Measurements from ENCODE around the gene PTPRM. TPM values are rescaled to one million over a fixed set of nuclear protein-coding genes. Genes with fewer than 3 reads are reported as not detected.

PTPRM gene
- total RNA-seq, 1 donor from 2014 or later: 42.1 TPM

DNA sequence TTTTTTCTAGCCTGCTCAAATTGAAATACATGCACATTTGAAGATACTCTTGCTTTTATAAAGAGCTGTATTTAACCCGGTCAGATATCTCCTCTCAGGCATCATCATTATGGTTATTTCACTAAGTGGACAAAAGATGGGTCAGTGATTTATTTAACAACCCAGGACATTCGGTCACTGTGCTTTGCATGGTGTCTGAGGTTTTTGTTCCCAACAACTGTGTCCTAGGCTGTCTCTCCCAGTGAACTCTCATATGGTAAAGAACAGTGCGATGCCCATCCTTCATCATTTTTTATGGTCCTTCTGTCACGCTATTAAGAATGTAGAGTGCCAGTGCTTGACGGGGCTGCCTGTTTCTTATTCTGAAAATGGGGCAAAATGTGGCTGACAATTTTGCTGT, 372.4 kb downstream of the PTPRM start:
- Histone ChIP-seq H3K27me3 (ENCODE audit: control insufficient read depth, insufficient read depth, low read length) (no peaks in the 10 kb centered on the region), H3K36me3 (ENCODE audit: control insufficient read depth, insufficient read depth, low read length) (no peaks in the 10 kb centered on the region), H3K4me3 (ENCODE audit: low read depth, low read length) (no peak overlapping the region)
- TF ChIP-seq, protein P1, sequence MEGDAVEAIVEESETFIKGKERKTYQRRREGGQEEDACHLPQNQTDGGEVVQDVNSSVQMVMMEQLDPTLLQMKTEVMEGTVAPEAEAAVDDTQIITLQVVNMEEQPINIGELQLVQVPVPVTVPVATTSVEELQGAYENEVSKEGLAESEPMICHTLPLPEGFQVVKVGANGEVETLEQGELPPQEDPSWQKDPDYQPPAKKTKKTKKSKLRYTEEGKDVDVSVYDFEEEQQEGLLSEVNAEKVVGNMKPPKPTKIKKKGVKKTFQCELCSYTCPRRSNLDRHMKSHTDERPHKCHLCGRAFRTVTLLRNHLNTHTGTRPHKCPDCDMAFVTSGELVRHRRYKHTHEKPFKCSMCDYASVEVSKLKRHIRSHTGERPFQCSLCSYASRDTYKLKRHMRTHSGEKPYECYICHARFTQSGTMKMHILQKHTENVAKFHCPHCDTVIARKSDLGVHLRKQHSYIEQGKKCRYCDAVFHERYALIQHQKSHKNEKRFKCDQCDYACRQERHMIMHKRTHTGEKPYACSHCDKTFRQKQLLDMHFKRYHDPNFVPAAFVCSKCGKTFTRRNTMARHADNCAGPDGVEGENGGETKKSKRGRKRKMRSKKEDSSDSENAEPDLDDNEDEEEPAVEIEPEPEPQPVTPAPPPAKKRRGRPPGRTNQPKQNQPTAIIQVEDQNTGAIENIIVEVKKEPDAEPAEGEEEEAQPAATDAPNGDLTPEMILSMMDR (IDR thresholded peaks at IDR 0.05; ENCODE audit: insufficient read depth, low read length, severe bottlenecking): no peak
- DNase-seq (ENCODE audit: low read depth): no peak
- FAIRE-seq: no peak

DNA sequence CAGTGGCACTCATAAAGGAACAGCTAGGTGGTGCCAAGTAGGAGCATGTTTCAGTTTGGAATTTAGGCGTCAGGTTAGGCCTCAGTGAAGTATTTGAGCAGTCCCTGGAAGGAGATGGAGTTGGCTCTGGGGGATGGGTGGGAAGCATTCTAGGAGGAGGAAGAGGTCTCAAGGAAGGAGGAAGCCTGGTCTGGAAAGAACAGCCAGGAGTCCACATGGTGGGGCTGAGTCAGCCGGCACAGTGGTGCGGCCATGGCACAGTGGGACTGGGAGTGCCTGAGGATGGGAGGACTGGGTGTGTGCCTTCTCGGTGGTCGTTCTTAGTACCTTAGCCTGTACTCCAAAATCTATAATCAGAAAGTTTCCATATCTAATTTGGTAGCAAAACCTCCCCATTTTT, 373.3 kb downstream of the PTPRM start:
- DNase-seq (ENCODE audit: low read depth) (no peak), FAIRE-seq (no peak)
- TF ChIP-seq, protein P1 (IDR thresholded peaks at IDR 0.05; ENCODE audit: insufficient read depth, low read length, severe bottlenecking): no peak
- no peak overlapping the region for H3K4me3 ChIP-seq (ENCODE audit: low read depth, low read length)
- no peaks in the 10 kb centered on the region for H3K36me3 ChIP-seq (ENCODE audit: control insufficient read depth, insufficient read depth, low read length)
- no peaks in the 10 kb centered on the region for H3K27me3 ChIP-seq (ENCODE audit: control insufficient read depth, insufficient read depth, low read length)

DNA sequence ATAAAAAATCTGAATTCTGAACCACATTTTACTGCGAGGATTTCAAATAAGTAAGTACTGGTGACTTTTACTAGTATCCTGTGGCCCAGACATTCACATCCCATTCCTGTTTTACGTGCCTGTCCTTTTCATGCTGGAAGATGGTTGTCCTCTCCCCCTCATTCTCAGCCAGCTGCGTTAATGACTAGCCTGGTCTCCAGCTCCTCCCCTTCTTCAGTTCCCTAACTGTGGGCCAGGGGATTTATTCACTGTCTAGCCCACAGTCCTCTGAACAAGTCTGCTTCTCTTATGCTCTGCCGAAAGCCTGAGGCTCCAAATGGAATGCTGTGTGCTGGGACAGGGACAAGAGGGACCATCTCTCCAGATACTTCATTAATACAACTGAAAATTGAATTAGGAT, 373.9 kb downstream of the PTPRM start:
- TF ChIP-seq, protein P1 (IDR thresholded peaks at IDR 0.05; ENCODE audit: insufficient read depth, low read length, severe bottlenecking): no peak
- FAIRE-seq: no peak
- DNase-seq (ENCODE audit: low read depth): no peak
- Histone ChIP-seq H3K4me3 (ENCODE audit: low read depth, low read length) (no peak overlapping the region), H3K27me3 (ENCODE audit: control insufficient read depth, insufficient read depth, low read length) (no peaks in the 10 kb centered on the region), H3K36me3 (ENCODE audit: control insufficient read depth, insufficient read depth, low read length) (no peaks in the 10 kb centered on the region)

DNA sequence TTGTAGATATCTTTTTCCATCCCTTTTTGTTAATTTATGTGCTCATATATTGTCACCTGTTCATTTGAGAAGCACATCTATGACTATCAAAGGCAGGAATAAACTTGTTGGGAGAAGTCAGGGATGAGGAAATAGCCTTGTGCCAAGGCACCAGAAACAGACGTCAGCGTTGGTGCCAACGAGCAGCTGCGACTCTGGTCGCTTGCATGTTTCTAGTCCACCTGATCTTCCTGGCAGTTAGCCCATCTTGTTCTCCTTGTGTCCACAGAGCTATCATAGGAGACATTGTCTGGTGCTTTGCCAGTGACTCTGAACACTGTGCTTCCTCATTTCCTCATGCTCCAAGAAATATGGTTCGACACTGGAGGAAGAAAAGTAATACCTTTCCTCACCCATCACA, 374.4 kb downstream of the PTPRM start:
- TF ChIP-seq, protein P1 (IDR thresholded peaks at IDR 0.05; ENCODE audit: insufficient read depth, low read length, severe bottlenecking): no peak
- no peaks in the 10 kb centered on the region for H3K36me3 ChIP-seq (ENCODE audit: control insufficient read depth, insufficient read depth, low read length)
- DNase-seq (ENCODE audit: low read depth) (peak; percentile 94), FAIRE-seq (peak; percentile 98)
- no peaks in the 10 kb centered on the region for H3K27me3 ChIP-seq (ENCODE audit: control insufficient read depth, insufficient read depth, low read length)
- H3K4me3 ChIP-seq (ENCODE audit: low read depth, low read length): no peak overlapping the region

DNA sequence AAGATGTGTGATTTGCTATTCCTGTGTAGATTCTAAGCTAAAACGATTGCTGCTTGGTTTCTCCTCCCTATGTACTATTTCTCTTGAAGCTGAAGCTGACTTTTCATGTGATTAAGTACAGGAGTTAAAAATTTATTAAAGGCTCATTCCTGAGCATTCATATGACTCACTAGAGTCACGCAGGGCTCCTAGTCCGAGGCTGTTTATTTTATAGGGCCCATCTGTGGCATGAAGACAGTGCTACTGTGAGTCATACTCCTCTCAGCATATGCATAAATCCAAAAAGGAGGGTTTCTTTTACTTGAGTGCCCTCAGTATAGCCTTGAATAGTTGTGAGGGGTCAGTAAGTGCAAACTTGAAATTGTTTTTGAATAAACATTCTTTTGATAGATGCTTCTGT, 378.8 kb downstream of the PTPRM start:
- no peak for FAIRE-seq
- TF ChIP-seq, protein P1 (IDR thresholded peaks at IDR 0.05; ENCODE audit: insufficient read depth, low read length, severe bottlenecking): no peak
- Histone ChIP-seq H3K36me3 (ENCODE audit: control insufficient read depth, insufficient read depth, low read length) (no peaks in the 10 kb centered on the region), H3K27me3 (ENCODE audit: control insufficient read depth, insufficient read depth, low read length) (no peaks in the 10 kb centered on the region), H3K4me3 (ENCODE audit: low read depth, low read length) (no peak overlapping the region)
- peak; percentile 90 for DNase-seq (ENCODE audit: low read depth)

DNA sequence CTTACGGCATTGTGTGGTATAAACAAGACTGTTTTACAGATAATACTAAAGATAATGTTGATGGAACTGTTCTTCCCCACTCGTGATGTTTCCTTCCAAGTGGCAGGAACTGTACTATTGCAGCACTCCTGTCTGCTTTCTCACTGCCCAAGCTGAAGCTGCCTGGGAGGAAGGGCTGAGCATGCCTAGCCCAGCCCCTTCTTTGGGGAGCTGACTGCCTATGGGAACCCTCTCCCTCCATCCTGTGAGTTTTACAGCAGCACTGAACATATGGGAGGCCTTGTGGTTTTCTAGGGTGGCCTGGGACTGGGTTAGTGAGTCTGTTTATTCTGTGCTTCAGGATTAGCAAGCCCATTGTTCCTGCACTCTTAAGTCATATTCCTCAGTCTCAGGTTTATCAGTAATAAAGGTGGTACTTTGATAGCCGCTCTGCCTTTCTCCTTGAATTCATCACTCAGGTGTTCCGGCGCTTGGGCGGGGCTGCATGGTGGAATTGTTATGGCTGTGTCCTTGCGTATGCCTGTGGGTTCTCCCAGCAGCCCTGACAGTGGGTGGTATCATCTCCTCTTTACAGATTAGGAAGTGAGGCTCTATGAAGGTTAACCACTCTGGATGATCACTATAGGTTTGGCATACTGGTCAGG, 379.7 kb downstream of the PTPRM start:
- FAIRE-seq (no peak), DNase-seq (ENCODE audit: low read depth) (peak; percentile 74)
- H3K36me3 ChIP-seq (ENCODE audit: control insufficient read depth, insufficient read depth, low read length): no peaks in the 10 kb centered on the region
- TF ChIP-seq, protein P1 (IDR thresholded peaks at IDR 0.05; ENCODE audit: insufficient read depth, low read length, severe bottlenecking): no peak
- no peaks in the 10 kb centered on the region for H3K27me3 ChIP-seq (ENCODE audit: control insufficient read depth, insufficient read depth, low read length)
- peak overlapping the region; percentile 51 for H3K4me3 ChIP-seq (ENCODE audit: low read depth, low read length)

All from bronchial epithelial cell (primary cell).